GM23248 (cell line): ENCODE data around the gene NHS. TPM values are rescaled to one million over a fixed set of nuclear protein-coding genes. Genes with fewer than 3 reads are reported as not detected.

Source experiments
- DNase-seq: peaks from one replicate; pipeline ENCODE4 v3.0.0-alpha.2; 2015
- H2AFZ ChIP-seq: fragments of 200-600 bp; sonication (generic); 2 replicates; pipeline ENCODE4 v1.6.1; 2016; ENCODE audit warnings: antibody characterized with exemption
- H3F3A ChIP-seq: fragments of 200-600 bp; sonication (generic); 2 replicates; pipeline ENCODE4 v1.6.1; 2016; ENCODE audit warnings: mild to moderate bottlenecking, antibody characterized with exemption, mixed run types; ENCODE audit not compliant: insufficient read depth
- H3K27ac ChIP-seq: fragments of 200-600 bp; sonication (generic); 2 replicates; pipeline ENCODE4 v1.5.1; 2016; ENCODE audit warnings: mild to moderate bottlenecking
- H3K27me3 ChIP-seq: fragments of 200-600 bp; sonication (generic); replicated peaks from 2 replicates; pipeline ENCODE4 v1.6.1; 2016; ENCODE audit warnings: mild to moderate bottlenecking; ENCODE audit not compliant: insufficient read depth
- H3K36me3 ChIP-seq: fragments of 200-600 bp; sonication (generic); 2 replicates; pipeline ENCODE4 v1.6.1; 2016; ENCODE audit warnings: low read depth, mild to moderate bottlenecking
- H3K4me1 ChIP-seq: fragments of 200-600 bp; sonication (generic); 2 replicates; pipeline ENCODE4 v1.6.1; 2016; ENCODE audit warnings: mild to moderate bottlenecking; ENCODE audit not compliant: insufficient read depth
- H3K4me2 ChIP-seq: fragments of 200-600 bp; sonication (generic); one replicate; pipeline ENCODE4 v1.6.1; 2016; ENCODE audit warnings: mild to moderate bottlenecking; ENCODE audit not compliant: unreplicated experiment
- H3K4me3 ChIP-seq: fragments of 200-600 bp; sonication (generic); 2 replicates; pipeline ENCODE4 v1.5.1; 2016; ENCODE audit warnings: mild to moderate bottlenecking
- H3K79me2 ChIP-seq: fragments of 200-600 bp; sonication (generic); 2 replicates; pipeline ENCODE4 v1.6.1; 2016; ENCODE audit warnings: mild to moderate bottlenecking; ENCODE audit not compliant: insufficient read depth
- H3K9ac ChIP-seq: fragments of 200-600 bp; sonication (generic); 2 replicates; pipeline ENCODE4 v1.6.1; 2016; ENCODE audit warnings: mild to moderate bottlenecking
- H3K9me2 ChIP-seq: fragments of 200-600 bp; sonication (generic); 2 replicates; pipeline ENCODE4 v1.6.1; 2016; ENCODE audit warnings: mixed run types, mild to moderate bottlenecking, moderate library complexity; ENCODE audit not compliant: insufficient read depth
- H3K9me3 ChIP-seq: fragments of 200-600 bp; sonication (generic); one replicate; pipeline ENCODE4 v1.6.1; 2017; ENCODE audit warnings: low read depth
- H4K20me1 ChIP-seq: fragments of 200-600 bp; sonication (generic); 2 replicates; pipeline ENCODE4 v1.6.0; 2016; ENCODE audit not compliant: insufficient read depth
- EZH2 ChIP-seq: fragments of 200-600 bp; sonication (generic); IDR thresholded peaks from 2 replicates; pipeline ENCODE4 v1.6.1; 2018; ENCODE audit warnings: antibody characterized with exemption, mild to moderate bottlenecking; ENCODE audit not compliant: insufficient read depth, poor library complexity, severe bottlenecking
- EZH2phosphoT487 ChIP-seq: fragments of 200-600 bp; sonication (generic); IDR thresholded peaks from 2 replicates; pipeline ENCODE4 v1.6.1; 2018; ENCODE audit warnings: antibody characterized with exemption, moderate library complexity, mild to moderate bottlenecking, low read depth; ENCODE audit not compliant: insufficient read depth
- WGBS, 2 experiments: methylation state at CpG; one replicate each; pipeline ENCODE4 v1.1.6; 2015 to 2017; ENCODE audit warnings: low lambda C conversion rate in 2 of 2, low coverage in 1 of 2; ENCODE audit errors: missing lambda C conversion rate in 2 of 2; 5-methylcytosine and 5-hydroxymethylcytosine counted together
- in situ Hi-C: fragments of 300-500 bp; cut with MboI; formaldehyde crosslinking; loops from 2 replicates; pipeline ENCODE4 v1.15.0; 2020
- polyA plus RNA-seq: library from polyadenylated mRNA; unstranded; fragments of >200 nt; fragmentation: Nextera tagmentation; extraction: Ambion mirVana; gene quantifications from 2 replicates; pipeline ENCODE4 v1.2.1, GENCODE V29; 2016
- total RNA-seq: library from RNA; depleted of rRNA; stranded (reverse); fragments of >200 nt; shearing (Covaris generic); gene quantifications from 2 replicates; pipeline ENCODE4 v1.2.3, GENCODE V29; 2014

Gene NHS
- total and polyA plus RNA-seq, 2 experiments from 2014 or later: 1.0 to 5.6 TPM

DNA sequence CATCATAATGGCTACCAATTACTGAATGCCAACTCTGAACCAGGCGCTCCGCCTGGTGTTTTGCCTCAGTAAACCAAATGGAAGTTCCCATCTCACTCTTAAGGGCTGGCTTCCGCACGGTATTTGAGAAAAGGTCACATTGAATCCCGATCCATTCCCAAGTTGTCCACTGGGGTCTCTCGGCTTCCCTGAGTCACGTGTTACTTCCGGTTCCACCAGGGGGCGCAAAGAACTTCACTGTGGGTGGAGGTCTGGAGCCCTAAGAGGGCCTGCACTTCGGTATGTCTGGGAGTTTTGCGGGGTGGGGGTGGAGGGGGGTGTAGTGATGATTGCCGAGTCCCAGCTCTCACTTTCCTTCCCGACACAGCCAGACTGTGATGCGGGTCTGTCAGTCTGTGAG, 13.4 kb upstream of the NHS start:
- no peaks in the 10 kb centered on the region for H3K79me2 ChIP-seq
- no peaks in the 10 kb centered on the region for H3K4me1 ChIP-seq
- no peak overlapping the region for H3K4me2 ChIP-seq
- no peaks in the 10 kb centered on the region for H3K36me3 ChIP-seq
- H3K4me3 ChIP-seq: no peak overlapping the region
- H3F3A ChIP-seq: no peaks in the 10 kb centered on the region
- in situ Hi-C loops: loop anchor here (10.0 kb wide), 1 partner anchor 117 kb away; no protein-coding TSS in a partner anchor
- no peaks in the 10 kb centered on the region for H3K9me3 ChIP-seq
- H3K9me2 ChIP-seq: no peaks in the 10 kb centered on the region
- no peak overlapping the region for H2AFZ ChIP-seq
- WGBS, 2 experiments: 85 to 94% methylated on average over 8 to 14 of the region's 14 CpGs
- no peak for DNase-seq
- no peak overlapping the region for H3K9ac ChIP-seq
- TF ChIP-seq EZH2 (no peak), EZH2phosphoT487 (no peak)
- no peaks in the 10 kb centered on the region for H3K27me3 ChIP-seq
- no peaks in the 10 kb centered on the region for H4K20me1 ChIP-seq
- H3K27ac ChIP-seq: no peak overlapping the region

DNA sequence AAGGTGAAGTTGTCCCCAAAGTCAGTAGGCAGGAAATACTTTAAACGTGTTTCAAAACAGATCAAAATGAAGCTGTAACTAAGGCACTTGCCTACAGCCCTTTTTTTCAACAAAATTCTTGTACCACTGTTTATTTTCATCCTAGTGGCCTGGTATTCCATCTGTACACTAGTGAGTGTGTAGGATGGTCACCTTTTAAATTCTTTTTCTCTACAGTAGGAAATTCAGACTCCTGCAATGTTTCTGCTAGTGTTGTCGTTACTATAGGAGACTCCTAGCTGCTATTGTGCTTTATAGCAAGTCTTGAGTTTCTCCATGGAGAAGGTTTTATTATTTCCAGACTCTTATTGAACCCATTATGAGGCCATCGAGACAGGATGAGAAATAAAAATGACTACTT, 7.0 kb upstream of the NHS start:
- H3K9me2 ChIP-seq: no peaks in the 10 kb centered on the region
- no peak overlapping the region for H3K4me3 ChIP-seq
- no peak for DNase-seq
- no peaks in the 10 kb centered on the region for H4K20me1 ChIP-seq
- H3K4me1 ChIP-seq: no peaks in the 10 kb centered on the region
- TF ChIP-seq EZH2 (no peak), EZH2phosphoT487 (no peak)
- no peak overlapping the region for H3K9ac ChIP-seq
- 44 to 47% methylated on average over 3 of the region's 3 CpGs for WGBS, 2 experiments
- in situ Hi-C loops: loop anchor here (10.0 kb wide), 1 partner anchor 123 kb away; no protein-coding TSS in a partner anchor
- H3F3A ChIP-seq: no peaks in the 10 kb centered on the region
- no peak overlapping the region for H3K27ac ChIP-seq
- H3K4me2 ChIP-seq: no peak overlapping the region
- no peaks in the 10 kb centered on the region for H3K27me3 ChIP-seq
- H3K36me3 ChIP-seq: no peaks in the 10 kb centered on the region
- H2AFZ ChIP-seq: no peak overlapping the region
- H3K9me3 ChIP-seq: no peaks in the 10 kb centered on the region
- H3K79me2 ChIP-seq: no peaks in the 10 kb centered on the region

- H3K36me3 ChIP-seq: no peaks in the 10 kb centered on the region
- no peak overlapping the region for H3K9ac ChIP-seq
- no peaks in the 10 kb centered on the region for H3K27me3 ChIP-seq
- H3K79me2 ChIP-seq: no peaks in the 10 kb centered on the region
- in situ Hi-C loops: loop anchor here (10.0 kb wide), 1 partner anchor 125 kb away; no protein-coding TSS in a partner anchor
- H4K20me1 ChIP-seq: no peaks in the 10 kb centered on the region
- 90 to 93% methylated on average over 6 of the region's 6 CpGs for WGBS, 2 experiments
- no peaks in the 10 kb centered on the region for H3K9me2 ChIP-seq
- no peak overlapping the region for H3K4me2 ChIP-seq
- H3K4me3 ChIP-seq: no peak overlapping the region
- no peak for DNase-seq
- no peak overlapping the region for H2AFZ ChIP-seq
- 0 out of 2 replicates have a peak, but pooled peaks cover 4% of the 10 kb centered on the region for H3F3A ChIP-seq
- H3K27ac ChIP-seq: no peak overlapping the region
- no peaks in the 10 kb centered on the region for H3K9me3 ChIP-seq
- H3K4me1 ChIP-seq: no peaks in the 10 kb centered on the region
- TF ChIP-seq EZH2: no peak
- no peak for TF ChIP-seq EZH2phosphoT487
Measured at GRCh38 chrX:17369309-17369708, 5.7 kb upstream of the NHS start.

- Histone ChIP-seq H3K9me2 (no peaks in the 10 kb centered on the region), H3F3A (0 out of 2 replicates have a peak, but pooled peaks cover 6% of the 10 kb centered on the region), H3K36me3 (no peaks in the 10 kb centered on the region), H3K27ac (no peak overlapping the region), H3K4me1 (no peaks in the 10 kb centered on the region), H3K4me2 (no peak overlapping the region), H3K9ac (no peak overlapping the region), H3K9me3 (no peaks in the 10 kb centered on the region), H3K4me3 (no peak overlapping the region), H4K20me1 (no peaks in the 10 kb centered on the region), H3K79me2 (no peaks in the 10 kb centered on the region), H3K27me3 (no peaks in the 10 kb centered on the region), H2AFZ (no peak overlapping the region)
- 72 to 74% methylated on average over 9 of the region's 9 CpGs for WGBS, 2 experiments
- no peak for TF ChIP-seq EZH2
- no peak for TF ChIP-seq EZH2phosphoT487
- in situ Hi-C loops: no loop called here
- no peak for DNase-seq
Measured at GRCh38 chrX:17370191-17370590, 4.8 kb upstream of the NHS start.

DNA sequence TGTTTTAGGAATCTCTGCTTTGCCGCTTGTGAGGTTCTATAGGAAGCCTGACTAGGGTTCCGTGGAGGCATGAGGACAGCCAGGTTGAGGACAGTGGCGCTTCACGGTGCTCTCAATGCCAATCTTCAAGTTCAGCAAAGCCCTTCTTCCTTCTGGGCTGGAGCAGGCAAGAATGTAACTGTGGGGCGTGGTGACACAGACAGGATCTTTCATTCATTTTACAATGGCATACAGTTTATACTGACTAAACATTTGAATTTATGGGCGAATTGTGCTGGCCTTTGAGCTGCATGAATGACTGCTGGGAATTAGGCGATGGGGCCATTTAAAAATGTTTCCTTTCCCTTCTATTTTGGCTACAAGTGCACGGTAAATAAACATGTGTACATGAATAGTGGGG, 2.9 kb upstream of the NHS start:
- Histone ChIP-seq H3F3A (0 out of 2 replicates have a peak, but pooled peaks cover 6% of the 10 kb centered on the region), H3K9me3 (no peaks in the 10 kb centered on the region), H3K36me3 (no peaks in the 10 kb centered on the region), H3K9me2 (no peaks in the 10 kb centered on the region), H2AFZ (no peak overlapping the region), H3K27me3 (no peaks in the 10 kb centered on the region), H3K4me2 (no peak overlapping the region), H3K4me1 (no peaks in the 10 kb centered on the region), H3K79me2 (0 out of 2 replicates have a peak, but pooled peaks cover 2% of the 10 kb centered on the region), H3K4me3 (no peak overlapping the region), H3K9ac (no peak overlapping the region), H3K27ac (no peak overlapping the region), H4K20me1 (no peaks in the 10 kb centered on the region)
- no peak for DNase-seq
- in situ Hi-C loops: no loop called here
- no peak for TF ChIP-seq EZH2
- no peak for TF ChIP-seq EZH2phosphoT487
- 92 to 94% methylated on average over 8 of the region's 8 CpGs for WGBS, 2 experiments
